Head of caudate nucleus (tissue), 42 donors: ENCODE data around the gene ADIRF.
"Not testable (repeated sequence)": the region's sequence is repeated elsewhere in the genome, so short reads cannot be mapped to it uniquely, and the experiment has no call there.

Source experiments
- DNase-seq, 42 donors: peaks; one replicate each; pipeline versions ENCODE4 v3.0.0 to v3.0.0-alpha.2; 2020 to 2021; ENCODE audit warnings: mixed read lengths in 7 of 42
- intact Hi-C: fragments of 100-400 bp; cut with DNase I; formaldehyde crosslinking; loops from one replicate; pipeline ENCODE4 v1.15.0; 2022

Gene ADIRF

DNA sequence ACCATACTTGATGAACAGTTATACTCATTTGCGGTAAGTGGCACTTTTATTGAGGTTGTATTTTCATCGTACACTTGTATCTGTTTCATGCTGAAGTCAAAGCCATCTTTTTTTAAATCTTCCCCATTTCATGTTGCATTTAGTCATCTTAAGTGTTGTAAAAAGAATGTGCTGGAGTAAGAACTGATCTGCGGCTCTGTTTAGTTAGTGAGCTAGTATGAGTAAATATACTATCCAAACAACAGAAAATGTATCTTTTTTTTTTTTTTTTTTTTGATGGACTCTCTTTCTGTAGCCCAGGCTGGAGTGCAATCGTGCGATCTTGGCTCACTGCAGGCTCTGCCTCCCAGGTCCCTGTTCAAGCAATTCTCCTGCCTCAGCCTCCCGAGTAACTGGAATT is 39.4 kb downstream of the ADIRF start:
- intact Hi-C loops, DNase-seq: not testable (repeated sequence)

- intact Hi-C loops, DNase-seq: not testable (repeated sequence)
These were observed 40.0 kb downstream of the ADIRF start for GRCh38 chr10:87008303-87008702.

- intact Hi-C loops, result not testable (repeated sequence)
These were observed 40.9 kb downstream of the ADIRF start for GRCh38 chr10:87009134-87009696.

GRCh38 chr10:87013528-87013927 is 45.2 kb downstream of the ADIRF start:
- DNase-seq, intact Hi-C loops: not testable (repeated sequence)

More at GRCh38 chr10:87009134-87009696, 40.9 kb downstream of the ADIRF start:
- DNase-seq, result not testable (repeated sequence)

GRCh38 chr10:87014986-87015716 is 46.9 kb downstream of the ADIRF start:
- intact Hi-C loops, result not testable (repeated sequence)

GRCh38 chr10:87018127-87018526 is 49.8 kb downstream of the ADIRF start:
- DNase-seq, intact Hi-C loops: not testable (repeated sequence)

More at GRCh38 chr10:87014986-87015716, 46.9 kb downstream of the ADIRF start:
- not testable (repeated sequence) for DNase-seq

- DNase-seq, intact Hi-C loops: not testable (repeated sequence)
These were observed 50.8 kb downstream of the ADIRF start for GRCh38 chr10:87019066-87019465.

- intact Hi-C loops, DNase-seq: not testable (repeated sequence)
These were observed 51.2 kb downstream of the ADIRF start for GRCh38 chr10:87019504-87019903.

DNA sequence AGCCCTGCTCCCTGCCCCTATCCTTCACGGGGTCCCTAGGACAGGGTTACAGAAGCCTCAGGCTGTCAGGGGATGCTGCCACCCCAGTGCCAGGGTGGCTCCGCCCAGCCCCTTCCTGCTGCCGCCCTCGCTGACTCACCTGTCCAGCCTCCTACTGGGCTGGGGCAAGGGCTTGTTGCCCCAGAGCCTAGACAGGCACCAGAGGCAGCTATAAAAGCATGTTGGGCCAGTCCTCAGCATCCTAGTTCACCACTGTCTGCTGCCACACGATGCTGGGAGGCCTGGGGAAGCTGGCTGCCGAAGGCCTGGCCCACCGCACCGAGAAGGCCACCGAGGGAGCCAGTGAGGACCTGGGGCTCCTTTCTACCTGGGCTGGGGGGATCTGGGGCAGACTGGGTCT is 51.8 kb downstream of the ADIRF start, which contains the start of gene FAM25A:
Gene FAM25A, plus strand, starts transcription at position 239 of the 400 bp plus-strand sequence. Its CDS starts 31 bp downstream, at position 270.
- intact Hi-C loops, DNase-seq: not testable (repeated sequence)
